EL (cell line): ENCODE data around the gene ACTN1.
A peak's percentile ranks its signal among the peaks of the same experiment; 100 is the strongest.

Experiments
- DNase-seq: peaks from one replicate; pipeline ENCODE4 v3.0.0-alpha.2; 2016

Gene ACTN1

GRCh38 chr14:68948686-68949600, 30.2 kb downstream of the ACTN1 start:
- DNase-seq: no peak

- no peak for DNase-seq
These were observed 31.3 kb downstream of the ACTN1 start for GRCh38 chr14:68947802-68948201.

GRCh38 chr14:68946489-68946822, 32.6 kb downstream of the ACTN1 start:
- no peak for DNase-seq

- no peak for DNase-seq
These were observed 33.3 kb downstream of the ACTN1 start for GRCh38 chr14:68945585-68946488.

- DNase-seq: no peak
These were observed 33.9 kb downstream of the ACTN1 start for GRCh38 chr14:68945190-68945584.

GRCh38 chr14:68944162-68944561, 34.9 kb downstream of the ACTN1 start:
- DNase-seq: no peak

GRCh38 chr14:68943107-68943506, 36.0 kb downstream of the ACTN1 start:
- no peak for DNase-seq

- DNase-seq: peak; percentile 43
These were observed 36.6 kb downstream of the ACTN1 start for GRCh38 chr14:68942296-68943035.

GRCh38 chr14:68941820-68942219, 37.3 kb downstream of the ACTN1 start:
- DNase-seq: peak; percentile 100

GRCh38 chr14:68940614-68941185, 38.4 kb downstream of the ACTN1 start:
- DNase-seq: peak; percentile 54

GRCh38 chr14:68939893-68940613, 39.0 kb downstream of the ACTN1 start:
- DNase-seq: peak; percentile 100

- no peak for DNase-seq
These were observed 39.8 kb downstream of the ACTN1 start for GRCh38 chr14:68939181-68939892.

- no peak for DNase-seq
These were observed 40.6 kb downstream of the ACTN1 start for GRCh38 chr14:68938271-68939150.

- no peak for DNase-seq
These were observed 41.4 kb downstream of the ACTN1 start for GRCh38 chr14:68937471-68938270.

GRCh38 chr14:68936980-68937379, 42.1 kb downstream of the ACTN1 start:
- DNase-seq: no peak

GRCh38 chr14:68936476-68936875, 42.6 kb downstream of the ACTN1 start:
- DNase-seq: no peak

- DNase-seq: no peak
These were observed 43.3 kb downstream of the ACTN1 start for GRCh38 chr14:68935761-68936214.

GRCh38 chr14:68934066-68934465, 45.0 kb downstream of the ACTN1 start:
- DNase-seq: no peak

GRCh38 chr14:68932686-68933085, 46.4 kb downstream of the ACTN1 start:
- no peak for DNase-seq
